RKO (cell line): ENCODE measurements around the gene BAIAP2L2.
"Not testable (repeated sequence)": the region's sequence is repeated elsewhere in the genome, so short reads cannot be mapped to it uniquely, and the experiment has no call there.

ENCODE experiments used
- DNase-seq: peaks from one replicate; pipeline ENCODE4 v3.0.0-alpha.2; 2016; ENCODE audit warnings: low spot score

Gene BAIAP2L2

DNA sequence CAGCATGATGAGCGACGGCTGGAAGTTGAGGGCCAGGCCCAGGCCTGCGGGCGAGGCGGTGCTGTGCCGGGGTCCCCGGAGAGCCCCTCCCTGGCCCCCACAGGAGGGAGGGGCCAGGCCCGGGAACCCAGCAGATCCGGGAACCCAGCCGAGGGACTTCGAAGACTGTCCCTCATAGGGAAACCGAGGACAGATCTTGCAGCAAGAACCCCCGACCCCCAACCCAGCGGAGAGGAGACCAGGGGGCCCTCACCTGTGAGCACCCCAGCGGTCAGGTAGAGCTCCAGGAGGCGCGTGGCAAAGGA, 28.9 kb downstream of the BAIAP2L2 start:
- DNase-seq: no peak

DNA sequence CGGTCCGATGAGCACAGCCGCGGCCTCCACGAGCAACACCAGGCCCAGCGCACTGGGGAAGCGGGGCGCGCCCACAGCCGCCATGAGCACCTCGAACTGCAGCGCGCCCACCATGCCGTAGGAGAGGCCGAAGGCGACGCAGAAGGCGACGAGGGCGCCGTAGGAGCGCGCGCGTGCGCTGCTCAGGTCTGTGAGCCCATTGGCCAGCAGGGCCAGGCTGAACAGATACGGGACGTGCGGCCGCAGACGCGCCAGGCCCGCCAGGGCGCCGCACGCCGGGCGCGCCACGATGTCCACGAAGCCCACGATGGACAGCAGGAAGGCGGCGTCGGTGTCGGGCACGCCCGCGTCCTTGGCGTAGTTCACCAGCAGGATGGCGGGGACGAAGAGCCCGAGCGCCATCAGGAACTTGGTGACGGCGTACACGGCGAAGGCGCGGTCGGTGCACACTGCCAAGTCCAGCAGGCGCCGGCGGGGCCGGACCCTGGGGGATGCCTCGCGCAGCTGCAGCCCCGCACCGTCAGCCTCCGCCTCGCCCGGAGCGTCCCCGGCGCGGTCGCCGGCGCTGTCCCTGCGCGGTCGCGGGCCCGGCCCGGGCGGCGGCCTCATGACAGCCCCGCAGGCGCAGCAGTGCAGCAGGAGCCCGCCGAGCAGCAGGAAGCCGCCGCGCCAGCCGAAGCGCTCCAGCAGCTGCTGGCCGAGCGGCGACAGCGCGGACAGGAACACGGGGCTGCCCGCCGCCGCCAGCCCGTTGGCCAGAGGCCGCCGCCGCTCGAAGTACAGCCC, 29.4 kb downstream of the BAIAP2L2 start:
- no peak for DNase-seq

DNA sequence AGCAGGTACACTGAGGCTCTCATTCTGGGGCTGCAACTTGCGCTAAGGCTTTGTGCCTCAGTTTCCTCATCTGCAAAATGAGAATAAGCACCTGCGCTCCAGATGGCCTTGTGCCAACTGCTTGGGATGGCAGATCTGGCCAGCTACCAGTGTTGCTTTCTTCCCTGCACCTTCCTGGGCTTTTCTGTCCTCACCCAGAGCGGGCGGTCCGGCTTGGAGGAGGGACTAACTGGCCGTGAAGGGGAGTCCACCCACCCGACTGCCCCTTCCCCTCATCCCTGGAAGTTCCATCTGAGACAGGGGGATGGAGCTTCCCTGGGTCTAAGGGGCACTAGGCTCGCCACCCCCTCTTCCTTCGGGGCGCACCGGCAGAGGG, 30.0 kb downstream of the BAIAP2L2 start:
- no peak for DNase-seq

DNA sequence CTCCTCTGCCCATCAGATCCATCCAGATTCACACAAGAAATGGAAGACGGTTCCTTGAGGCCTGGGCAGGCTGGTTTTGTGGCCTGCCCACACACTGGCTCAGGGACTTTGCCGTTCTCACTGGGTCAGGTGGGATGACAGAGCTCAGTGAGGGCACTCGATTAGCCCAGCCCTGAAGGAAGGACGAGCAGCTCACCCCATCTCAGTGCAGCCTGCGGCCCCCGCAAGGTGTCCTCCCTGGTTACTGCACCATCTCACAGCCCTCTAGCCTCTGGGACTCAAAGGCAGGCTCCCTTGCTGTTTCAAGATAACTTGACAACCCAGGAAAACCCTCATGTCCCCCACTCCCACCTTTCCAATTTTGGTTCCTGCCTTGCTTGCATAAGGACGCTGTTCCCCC, 30.7 kb downstream of the BAIAP2L2 start:
- DNase-seq: no peak

DNA sequence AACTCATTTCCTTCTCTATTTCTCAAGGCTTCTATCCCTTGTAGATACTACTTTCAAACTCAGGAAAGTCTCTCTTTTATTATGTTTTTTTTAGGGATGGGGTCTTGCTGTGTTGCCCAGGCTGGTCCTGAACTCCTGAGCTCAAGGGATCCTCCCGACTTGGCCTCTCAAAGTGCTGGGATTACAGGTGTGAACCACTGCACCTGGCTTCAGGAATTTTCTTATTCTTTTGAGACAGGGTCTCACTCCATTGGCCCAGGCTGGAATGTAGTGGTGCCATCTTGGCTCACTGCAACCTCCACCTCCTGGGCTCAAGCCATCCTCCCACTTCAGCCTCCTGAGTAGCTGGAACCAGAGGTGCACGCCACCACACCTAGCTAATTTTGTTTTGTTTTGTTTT, 31.3 kb downstream of the BAIAP2L2 start:
- DNase-seq: not testable (repeated sequence)

DNA sequence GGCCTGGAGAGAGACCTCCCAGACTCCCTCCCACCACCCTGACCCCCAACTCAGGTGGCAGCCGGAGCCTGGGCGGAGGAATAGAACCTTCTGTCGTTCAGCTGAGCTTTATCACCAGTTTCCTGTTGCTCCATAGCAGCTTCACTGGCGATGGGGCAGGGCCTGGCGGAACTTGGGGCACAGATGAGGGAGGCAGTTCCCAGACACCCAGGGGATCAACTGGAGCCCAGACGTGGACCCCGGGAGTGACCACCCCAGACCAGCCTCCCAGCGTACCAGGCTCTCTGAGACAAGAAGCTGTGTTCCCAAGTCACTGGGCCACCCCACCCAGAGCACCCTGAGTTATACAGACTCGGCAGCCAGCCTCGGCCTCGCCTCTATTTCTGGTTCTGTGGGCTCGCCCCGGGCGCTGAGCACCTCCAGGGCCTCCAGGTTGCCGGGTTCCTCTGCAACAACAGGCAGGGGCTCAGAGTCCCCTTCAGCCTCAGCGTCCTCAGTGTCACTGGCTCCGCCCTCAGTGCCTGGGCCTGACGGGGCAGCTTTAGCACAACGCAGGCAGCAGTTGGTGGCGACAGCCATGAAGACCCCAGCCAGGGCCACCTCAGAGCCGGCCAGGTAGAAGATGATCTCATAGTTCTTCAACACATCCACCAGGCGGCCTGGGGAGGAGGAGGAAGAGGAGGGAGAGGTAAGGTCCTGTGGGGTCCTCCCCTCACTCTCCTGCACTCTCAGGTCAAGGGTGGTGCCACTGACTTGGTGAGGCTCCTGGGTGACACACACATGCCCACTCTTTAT, 32.2 kb downstream of the BAIAP2L2 start:
- no peak for DNase-seq

DNA sequence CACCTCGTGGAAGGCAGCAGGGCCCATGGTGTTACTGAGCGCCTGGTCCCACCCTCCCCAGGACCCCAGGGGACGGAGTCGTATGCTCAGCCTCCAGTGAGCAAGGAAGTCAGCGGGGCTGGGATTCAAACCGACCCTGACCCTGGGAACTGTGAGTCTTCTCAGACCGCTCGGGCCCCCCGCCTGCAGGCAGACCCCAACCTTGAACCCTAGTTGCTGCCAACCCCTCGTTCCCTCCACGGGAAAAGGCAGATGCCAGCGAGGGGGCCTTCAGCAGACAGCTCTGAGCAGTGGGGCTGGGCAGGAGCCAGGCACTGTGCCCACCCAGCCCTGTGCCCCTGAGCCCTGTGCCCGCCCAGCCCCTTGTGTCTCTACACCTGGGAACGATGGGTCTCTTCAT, 32.9 kb downstream of the BAIAP2L2 start:
- no peak for DNase-seq

DNA sequence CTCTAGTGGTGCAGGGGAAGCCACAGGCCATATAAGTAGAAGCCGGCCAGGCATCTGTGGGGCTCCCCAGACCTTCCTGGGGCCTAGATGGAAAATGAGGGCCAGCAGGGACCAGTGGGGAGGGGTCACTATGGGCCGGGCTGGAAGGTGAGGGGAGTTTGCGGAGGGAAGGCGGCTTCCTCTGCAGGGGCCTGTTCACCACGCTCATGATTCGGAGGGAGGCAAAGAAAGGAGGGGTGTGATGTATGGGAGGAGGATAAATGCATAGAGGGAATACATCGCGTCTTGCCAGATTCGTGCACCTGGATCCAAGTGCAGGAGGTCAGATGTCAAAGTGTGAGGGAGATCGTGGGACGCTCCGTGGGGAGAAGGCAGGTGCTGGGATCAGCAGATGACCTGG, 33.4 kb downstream of the BAIAP2L2 start:
- no peak for DNase-seq

DNA sequence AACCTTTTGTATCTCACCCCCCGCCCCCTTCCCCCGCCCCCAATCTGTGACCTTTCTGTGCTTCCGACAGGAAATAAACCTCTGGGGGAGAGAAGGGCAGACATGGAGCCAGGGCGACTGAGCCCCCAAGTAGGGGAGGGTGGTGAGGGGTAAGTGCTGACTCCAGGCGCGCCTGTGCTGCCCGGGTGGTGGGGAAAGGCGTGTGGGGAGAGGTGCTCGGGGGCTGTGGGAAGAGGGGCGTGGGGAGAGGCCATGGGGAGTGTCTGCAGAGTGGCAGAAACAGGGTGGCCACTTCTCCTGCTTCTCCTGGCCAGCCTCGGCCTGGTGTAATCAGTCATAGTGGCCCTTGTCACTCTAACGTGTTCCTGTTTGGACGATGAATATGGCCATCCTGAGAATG, 34.5 kb downstream of the BAIAP2L2 start:
- DNase-seq: no peak

DNA sequence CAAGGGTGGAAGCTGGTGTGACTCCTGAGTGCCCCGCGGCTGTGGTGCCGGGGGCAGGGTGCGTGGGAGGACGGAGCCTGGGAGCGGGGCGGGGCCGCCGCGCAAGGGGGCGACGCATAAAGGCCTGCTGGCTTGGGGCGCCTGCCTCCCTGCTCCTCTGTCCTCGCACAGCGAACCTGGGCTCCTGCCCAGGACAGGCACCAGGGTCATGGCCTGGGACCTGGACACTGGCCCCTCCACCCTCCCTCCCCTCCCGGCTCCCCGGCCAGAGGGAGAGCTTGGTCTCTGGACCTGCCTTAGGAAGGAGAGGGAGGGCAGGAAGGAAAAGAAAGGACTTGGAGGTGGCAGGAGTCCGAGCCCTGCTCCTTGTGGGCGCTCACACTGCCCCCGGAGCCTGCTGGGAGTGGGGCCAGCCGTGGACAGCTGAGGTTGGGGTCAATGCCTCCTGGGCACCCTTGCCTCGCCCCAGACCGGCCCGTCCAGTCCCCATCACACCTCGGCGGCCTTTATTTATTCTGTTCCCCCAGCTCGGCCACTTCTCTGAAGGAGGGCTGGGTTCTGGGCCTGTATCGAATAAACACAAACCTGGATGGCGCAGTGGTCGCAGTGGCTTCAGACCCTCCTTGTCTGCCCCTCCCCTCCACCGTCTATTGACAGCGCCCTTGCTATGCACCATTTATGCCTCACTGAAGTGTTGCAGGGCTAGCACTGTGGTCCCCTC, 35.2 kb downstream of the BAIAP2L2 start:
- no peak for DNase-seq

DNA sequence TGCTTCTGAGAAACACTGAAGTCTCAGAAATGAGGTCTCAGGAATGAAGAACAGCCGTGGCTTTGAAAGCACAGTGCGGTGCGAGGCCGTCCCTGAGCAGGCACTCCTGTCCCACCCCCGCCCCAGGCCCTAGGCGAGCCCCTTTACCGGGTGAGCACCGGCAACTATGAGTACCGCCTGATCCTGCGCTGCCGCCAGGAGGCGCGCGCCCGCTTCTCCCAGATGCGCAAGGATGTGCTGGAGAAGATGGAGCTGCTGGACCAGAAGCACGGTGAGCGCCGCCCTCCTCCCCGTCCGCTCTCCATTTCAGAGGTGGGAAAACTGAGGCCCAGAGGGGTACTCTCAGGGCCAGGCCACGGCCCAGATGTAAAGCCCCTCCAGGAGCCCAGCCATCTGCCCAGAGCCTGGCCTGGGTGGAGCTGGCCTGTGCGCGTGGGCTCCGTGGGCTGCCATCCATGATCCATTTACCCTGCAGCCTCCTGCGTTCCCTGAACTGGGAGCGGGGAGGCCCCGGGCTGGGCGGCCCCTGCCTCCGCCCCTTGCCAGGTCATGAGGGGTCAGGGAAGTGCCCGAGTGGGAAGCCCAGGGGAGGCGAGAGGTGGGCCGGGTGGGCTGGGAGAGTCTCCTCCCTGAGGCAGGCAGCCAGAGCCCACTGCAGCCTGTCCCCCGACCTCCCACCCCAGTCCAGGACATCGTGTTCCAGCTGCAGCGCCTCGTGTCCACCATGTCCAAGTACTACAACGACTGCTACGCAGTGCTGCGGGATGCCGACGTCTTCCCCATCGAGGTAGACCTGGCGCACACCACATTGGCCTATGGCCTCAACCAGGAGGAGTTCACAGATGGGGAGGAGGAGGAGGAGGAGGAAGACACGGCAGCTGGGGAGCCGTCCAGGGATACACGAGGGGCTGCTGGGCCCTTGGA, 36.0 kb downstream of the BAIAP2L2 start:
- DNase-seq: no peak

DNA sequence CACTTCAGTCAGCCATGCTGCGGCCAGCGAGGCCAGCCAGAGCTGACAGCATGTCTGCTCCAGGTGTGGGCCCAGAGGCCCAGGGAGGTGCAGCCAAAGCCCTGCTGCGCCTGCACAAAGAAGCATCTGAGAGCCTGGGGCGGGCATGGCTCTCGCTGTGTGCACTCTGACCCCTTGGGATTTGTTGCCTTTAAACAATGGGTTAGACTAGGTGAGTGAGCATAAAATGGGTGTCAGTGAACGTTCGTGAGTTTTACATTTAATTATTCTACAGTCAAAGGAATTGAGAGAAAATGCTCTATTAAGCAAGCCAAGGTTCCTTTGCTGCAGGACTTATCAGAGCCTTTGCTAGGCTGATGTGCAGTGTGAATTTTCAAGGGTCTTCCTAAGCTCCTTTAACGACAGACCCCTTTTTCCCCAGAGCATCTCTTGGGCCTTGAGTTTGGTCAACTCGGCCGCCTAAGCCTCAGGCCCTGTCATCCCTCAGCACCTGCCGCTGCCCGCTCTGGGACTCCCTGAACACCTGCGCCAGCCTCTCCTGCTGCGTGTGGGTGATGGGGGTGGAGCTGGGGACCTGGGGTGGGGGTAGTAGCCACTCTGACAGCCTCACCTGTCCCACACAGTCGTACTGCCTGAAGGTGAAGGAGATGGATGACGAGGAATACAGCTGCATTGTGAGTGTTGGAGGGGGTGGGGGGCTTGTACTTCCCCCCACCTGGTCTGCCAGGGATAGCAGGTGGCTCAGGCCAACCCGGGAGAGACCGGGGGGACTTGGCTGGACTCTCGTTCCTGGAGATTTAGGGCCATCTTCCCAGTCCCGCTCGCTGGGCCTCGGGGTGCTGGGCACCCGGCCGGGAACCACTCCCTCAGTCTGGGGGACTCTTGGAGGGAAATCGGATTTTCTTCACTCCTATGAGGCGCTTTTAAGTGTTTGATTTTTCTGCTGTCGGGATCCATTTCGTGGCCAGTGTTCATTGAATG, 37.0 kb downstream of the BAIAP2L2 start:
- no peak for DNase-seq

DNA sequence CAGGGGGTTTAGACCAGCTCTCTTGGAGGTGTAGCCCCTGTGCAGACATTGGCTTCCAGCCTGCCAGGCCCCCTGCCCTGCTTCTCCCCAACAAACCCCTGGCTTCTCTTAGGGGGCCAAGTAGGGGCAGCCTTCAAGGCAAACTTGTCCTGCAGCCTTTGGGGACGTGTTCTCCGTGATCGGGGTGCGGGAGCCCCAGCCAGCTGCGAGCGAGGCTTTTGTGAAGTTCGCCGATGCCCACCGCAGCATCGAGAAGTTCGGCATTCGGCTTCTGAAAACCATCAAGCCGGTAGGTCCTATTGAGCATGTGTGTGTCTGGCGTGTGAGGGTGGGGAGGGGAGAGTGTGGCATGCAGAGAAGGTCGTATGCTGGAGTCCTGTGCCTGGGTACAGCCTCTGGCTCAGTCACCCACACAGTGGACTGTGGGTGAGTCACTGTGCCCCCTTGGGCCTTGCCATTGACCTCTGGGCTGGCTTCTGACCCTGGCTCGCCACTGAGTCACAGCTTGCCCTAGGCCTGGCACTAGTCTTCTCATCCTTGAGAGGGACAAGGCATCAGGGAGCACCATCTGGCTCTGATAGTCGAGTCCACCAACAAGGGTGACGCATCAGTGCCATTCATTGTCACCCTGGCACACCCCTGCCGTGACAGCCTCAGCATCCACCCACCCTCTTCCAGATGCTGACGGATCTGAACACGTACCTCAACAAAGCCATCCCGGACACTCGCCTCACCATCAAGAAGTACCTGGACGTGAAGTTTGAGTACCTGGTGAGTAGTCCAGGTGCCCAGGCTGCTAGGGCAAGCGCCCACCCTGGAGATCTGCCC, 37.9 kb downstream of the BAIAP2L2 start:
- DNase-seq: no peak

DNA sequence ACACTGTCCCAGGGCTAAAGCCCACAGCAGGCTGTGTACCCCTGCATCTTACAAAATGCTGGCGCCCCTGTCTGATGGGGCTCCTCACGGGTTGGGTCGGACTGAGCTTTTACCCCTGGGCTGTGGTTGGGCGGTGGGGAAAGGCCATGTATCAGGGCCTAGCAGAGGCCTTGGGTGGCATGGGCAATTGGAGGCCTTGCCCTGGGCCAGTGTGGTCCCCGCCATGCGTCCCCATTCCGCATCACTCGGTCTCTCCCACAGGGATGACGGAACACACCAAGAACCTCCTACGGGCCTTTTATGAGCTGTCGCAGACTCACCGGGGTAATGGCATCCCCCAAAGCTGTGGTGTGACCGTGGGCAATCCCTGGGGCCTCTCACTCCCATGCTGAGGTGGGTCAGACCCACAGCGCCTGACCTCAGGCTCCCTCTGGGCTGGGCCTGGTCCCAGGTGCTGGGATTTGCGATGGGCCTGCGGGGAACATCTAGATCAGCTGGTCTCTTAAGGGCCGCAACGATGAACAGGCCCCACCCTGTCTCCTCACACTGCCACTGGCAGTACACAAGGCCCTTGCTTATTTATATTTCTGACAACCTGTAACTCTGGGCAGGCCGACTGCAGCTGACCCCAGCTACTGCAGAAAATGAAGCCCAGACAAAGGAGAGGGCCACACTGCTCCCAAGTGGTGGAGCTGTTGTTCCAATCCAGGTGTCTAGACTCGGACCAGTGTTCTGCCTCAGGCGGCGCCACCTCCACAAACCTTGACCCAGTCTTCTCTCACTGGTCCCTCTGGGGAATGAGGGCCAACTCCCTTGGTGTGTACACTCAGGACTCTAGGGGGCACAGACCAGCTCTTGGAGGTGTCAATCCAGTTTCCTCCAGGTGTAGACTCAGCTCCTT, 38.8 kb downstream of the BAIAP2L2 start:
- no peak for DNase-seq

DNA sequence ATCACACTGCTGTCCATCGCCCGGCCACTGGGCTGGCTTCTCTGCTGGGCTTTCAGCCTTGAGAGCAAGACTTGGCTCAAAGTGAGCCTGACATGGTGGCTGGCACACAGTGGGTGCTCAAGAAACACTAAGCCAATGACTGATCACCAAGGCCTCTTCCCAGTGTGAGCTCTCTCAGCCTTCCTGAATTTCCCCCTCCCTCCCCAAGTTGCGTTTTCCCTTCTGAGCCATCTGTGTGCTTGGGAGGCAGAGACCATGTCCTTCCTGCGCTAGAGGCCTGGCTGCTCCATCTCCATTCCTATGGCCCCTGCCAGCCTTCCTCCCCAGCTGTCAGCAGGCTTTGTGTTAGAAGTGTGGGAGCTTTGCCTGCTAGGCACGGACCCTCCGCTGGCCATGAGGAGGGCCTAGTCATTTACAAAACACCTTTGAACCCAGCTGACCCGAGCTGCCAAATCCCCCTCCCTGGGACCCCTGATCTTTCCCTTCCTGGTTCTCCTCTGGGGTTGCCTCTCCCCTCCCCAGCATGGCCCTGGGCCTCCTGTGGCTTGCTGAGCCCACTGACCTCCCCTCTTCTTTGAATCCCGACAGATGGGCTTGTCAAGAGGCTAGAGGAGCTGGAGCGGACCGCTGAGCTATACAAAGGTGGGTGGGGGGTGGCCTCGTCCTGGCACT, 40.1 kb downstream of the BAIAP2L2 start:
- DNase-seq: no peak

DNA sequence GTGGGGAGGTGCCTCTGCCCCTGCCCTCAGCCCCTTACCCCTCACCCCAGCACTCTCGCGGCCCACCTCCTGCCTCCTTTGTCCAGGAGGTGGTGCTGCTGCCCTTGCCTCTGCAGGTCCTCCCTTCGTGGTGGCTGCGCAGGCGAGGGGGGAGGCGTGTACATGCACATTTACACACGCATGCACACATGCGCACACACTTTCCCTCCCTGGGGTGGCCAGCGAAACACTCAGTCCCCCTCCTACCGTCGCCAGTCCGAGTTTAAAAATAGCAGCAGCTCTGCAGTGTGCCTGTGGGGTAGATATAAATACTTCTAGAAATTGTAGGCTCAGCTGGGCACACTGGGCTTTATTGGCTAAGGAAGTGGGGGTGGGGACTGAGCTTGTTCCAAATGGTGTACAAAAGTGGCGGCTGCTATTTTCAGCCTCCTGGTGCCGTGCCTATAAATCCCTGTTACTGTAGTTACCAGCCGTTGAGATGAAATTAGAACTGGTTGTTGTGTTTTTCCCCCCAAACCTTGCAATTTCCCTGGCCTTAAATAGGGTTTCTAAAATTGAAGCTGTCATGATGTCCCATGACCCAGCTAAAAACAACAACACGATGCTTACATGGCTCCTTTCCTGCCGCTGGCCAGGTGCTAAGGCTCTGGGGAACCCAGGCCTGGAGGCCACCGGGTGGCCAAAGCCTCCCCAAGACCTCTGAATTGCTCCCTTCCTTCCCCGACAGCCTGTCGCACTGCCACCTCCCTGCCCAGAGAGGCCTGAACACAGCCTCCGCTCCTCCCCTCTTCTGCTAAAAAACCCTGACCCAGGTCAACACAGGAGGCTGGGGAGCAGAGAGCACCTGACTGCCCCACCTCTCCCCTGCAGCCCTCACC, 40.9 kb downstream of the BAIAP2L2 start:
- DNase-seq: no peak

DNA sequence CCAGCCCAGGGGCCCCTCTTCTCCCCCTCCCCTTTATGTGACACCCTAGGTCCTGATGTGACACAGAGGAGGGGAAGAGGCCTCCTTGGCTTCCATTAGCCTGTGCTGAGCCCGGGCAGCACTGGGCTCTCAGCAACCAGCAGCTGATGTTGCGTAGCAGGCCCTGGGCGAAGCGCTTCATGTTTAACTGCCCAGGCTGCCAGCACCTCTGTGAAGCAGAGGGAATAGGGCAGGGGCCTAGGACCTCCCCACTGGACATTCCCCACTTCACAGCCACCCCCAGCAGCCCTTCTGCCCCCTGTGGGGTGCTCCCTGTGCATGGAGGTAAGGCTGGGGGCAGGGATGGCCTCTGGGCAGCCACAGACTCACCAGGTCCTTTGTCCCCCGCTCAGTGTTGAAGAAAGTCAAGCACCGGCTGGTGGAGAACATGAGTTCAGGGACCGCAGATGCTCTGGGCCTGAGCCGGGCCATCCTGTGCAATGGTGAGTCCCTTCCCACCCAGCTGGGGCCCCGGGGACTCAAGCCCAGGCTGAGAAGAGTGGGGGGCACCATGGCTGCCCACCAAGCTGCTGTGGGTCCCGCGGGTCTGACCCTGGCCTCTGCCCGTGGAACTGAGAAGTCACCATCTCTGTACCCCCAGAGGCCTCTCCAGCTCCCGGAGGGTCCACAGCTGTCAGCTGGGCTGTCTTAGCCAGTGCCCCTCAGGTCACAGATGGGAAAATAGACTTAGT, 41.7 kb downstream of the BAIAP2L2 start:
- no peak for DNase-seq
